Measurements from ENCODE around the gene TLX2.

Gene TLX2

DNA sequence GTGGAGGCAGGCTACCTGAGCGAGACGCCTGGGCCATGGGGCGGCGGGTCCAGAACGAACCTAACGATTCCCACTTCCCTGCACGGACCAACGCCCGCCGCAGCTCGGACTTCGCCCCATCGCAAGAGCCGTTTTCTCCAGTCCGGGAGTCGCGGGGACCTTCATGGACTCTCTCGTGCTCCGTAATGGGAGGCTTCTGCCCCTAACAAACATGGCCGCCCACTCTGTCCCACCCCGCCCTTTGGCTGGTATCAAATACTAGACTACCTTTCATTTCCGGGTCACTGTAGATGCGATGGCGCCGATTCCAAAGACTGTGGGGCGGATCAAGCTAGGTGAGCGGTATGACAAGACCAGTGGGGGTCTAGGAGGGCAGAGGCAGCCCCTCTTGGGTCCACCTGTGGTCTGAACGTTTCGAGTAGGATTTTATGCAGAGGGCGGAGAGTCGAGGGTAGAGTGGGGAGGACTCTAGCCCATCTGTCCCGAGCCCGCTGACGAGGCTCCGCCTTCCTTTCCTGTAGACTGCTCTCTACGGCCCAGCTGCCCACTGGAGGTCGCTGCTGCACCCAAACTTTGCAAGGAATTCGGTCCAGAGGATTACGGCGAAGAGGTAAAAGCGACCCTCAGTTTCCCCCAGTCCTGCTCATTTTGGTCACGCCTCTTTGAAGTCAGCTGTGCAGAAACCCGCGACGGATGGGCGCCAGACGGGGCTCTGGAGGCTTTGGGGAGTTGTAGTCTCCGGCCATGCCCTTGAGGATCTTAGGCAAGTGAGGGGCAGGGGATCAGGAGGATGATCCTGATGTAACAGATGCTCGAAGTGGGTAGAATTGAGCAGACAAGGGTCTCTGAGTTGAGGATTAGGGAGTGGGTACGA is 31.2 kb upstream of the TLX2 start, which contains the start of the genes CCDC142 and TTC31 (continued):
- TF ChIP-seq PRDM2 (tag by site-specific recombination; IDR thresholded peaks at IDR 0.05; ENCODE audit: borderline replicate concordance): no peak
- no peak for TF ChIP-seq PRDM6 (tag by site-specific recombination; IDR thresholded peaks at IDR 0.05)
- TF ChIP-seq, protein P1, sequence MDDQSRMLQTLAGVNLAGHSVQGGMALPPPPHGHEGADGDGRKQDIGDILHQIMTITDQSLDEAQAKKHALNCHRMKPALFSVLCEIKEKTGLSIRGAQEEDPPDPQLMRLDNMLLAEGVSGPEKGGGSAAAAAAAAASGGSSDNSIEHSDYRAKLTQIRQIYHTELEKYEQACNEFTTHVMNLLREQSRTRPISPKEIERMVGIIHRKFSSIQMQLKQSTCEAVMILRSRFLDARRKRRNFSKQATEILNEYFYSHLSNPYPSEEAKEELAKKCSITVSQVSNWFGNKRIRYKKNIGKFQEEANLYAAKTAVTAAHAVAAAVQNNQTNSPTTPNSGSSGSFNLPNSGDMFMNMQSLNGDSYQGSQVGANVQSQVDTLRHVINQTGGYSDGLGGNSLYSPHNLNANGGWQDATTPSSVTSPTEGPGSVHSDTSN (CRISPR knock-in tag; IDR thresholded peaks at IDR 0.05): no peak
- TF ChIP-seq, protein P2, sequence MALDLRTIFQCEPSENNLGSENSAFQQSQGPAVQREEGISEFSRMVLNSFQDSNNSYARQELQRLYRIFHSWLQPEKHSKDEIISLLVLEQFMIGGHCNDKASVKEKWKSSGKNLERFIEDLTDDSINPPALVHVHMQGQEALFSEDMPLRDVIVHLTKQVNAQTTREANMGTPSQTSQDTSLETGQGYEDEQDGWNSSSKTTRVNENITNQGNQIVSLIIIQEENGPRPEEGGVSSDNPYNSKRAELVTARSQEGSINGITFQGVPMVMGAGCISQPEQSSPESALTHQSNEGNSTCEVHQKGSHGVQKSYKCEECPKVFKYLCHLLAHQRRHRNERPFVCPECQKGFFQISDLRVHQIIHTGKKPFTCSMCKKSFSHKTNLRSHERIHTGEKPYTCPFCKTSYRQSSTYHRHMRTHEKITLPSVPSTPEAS (tag by site-specific recombination; IDR thresholded peaks at IDR 0.05): no peak; the same call in 1 of the 2 replicates
- TF ChIP-seq ZNF155 (tag by site-specific recombination; IDR thresholded peaks at IDR 0.05): no peak
- no peak for TF ChIP-seq ZFP41 (tag by site-specific recombination; IDR thresholded peaks at IDR 0.05; ENCODE audit: borderline replicate concordance)
- no peak for TF ChIP-seq ZNF302 (tag by site-specific recombination; IDR thresholded peaks at IDR 0.05; ENCODE audit: low read depth)
- no peak for TF ChIP-seq ZNF449 (tag by site-specific recombination; IDR thresholded peaks at IDR 0.05)
- no peak for TF ChIP-seq ZNF292 (tag by site-specific recombination; IDR thresholded peaks at IDR 0.05; ENCODE audit: borderline replicate concordance, low read depth)
- TF ChIP-seq ZNF658 (tag by site-specific recombination; IDR thresholded peaks at IDR 0.05): no peak
- TF ChIP-seq, protein P3, sequence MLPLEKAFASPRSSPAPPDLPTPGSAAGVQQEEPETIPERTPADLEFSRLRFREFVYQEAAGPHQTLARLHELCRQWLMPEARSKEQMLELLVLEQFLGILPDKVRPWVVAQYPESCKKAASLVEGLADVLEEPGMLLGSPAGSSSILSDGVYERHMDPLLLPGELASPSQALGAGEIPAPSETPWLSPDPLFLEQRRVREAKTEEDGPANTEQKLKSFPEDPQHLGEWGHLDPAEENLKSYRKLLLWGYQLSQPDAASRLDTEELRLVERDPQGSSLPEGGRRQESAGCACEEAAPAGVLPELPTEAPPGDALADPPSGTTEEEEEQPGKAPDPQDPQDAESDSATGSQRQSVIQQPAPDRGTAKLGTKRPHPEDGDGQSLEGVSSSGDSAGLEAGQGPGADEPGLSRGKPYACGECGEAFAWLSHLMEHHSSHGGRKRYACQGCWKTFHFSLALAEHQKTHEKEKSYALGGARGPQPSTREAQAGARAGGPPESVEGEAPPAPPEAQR (tag by site-specific recombination; IDR thresholded peaks at IDR 0.05): no peak
- peak; percentile 22; the same call in 1 of the 2 replicates for TF ChIP-seq ZNF324 (tag by site-specific recombination; IDR thresholded peaks at IDR 0.05)
- TF ChIP-seq RBAK (tag by site-specific recombination; IDR thresholded peaks at IDR 0.05): no peak
- no peak for TF ChIP-seq GFI1B (tag by site-specific recombination; IDR thresholded peaks at IDR 0.05)
- TF ChIP-seq ZNF23 (tag by site-specific recombination; IDR thresholded peaks at IDR 0.05; ENCODE audit: borderline replicate concordance): no peak
- no peak for TF ChIP-seq ZNF169 (tag by site-specific recombination; IDR thresholded peaks at IDR 0.05)
- TF ChIP-seq ZBTB8A (tag by site-specific recombination; IDR thresholded peaks at IDR 0.05): peak; percentile 78
- TF ChIP-seq ZFP69B (tag by site-specific recombination; IDR thresholded peaks at IDR 0.05): peak; percentile 9; the same call in 1 of the 2 replicates
- TF ChIP-seq, protein P4, sequence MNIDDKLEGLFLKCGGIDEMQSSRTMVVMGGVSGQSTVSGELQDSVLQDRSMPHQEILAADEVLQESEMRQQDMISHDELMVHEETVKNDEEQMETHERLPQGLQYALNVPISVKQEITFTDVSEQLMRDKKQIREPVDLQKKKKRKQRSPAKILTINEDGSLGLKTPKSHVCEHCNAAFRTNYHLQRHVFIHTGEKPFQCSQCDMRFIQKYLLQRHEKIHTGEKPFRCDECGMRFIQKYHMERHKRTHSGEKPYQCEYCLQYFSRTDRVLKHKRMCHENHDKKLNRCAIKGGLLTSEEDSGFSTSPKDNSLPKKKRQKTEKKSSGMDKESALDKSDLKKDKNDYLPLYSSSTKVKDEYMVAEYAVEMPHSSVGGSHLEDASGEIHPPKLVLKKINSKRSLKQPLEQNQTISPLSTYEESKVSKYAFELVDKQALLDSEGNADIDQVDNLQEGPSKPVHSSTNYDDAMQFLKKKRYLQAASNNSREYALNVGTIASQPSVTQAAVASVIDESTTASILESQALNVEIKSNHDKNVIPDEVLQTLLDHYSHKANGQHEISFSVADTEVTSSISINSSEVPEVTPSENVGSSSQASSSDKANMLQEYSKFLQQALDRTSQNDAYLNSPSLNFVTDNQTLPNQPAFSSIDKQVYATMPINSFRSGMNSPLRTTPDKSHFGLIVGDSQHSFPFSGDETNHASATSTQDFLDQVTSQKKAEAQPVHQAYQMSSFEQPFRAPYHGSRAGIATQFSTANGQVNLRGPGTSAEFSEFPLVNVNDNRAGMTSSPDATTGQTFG (tag by site-specific recombination; IDR thresholded peaks at IDR 0.05; ENCODE audit: borderline replicate concordance): no peak
- no peak for TF ChIP-seq MYNN (tag by site-specific recombination; IDR thresholded peaks at IDR 0.05; ENCODE audit: borderline replicate concordance)
- TF ChIP-seq TCF7L2 (IDR thresholded peaks at IDR 0.05; ENCODE audit: borderline replicate concordance, low read depth, low read length): no peak
- no peak for TF ChIP-seq ZNF221 (tag by site-specific recombination; IDR thresholded peaks at IDR 0.05; ENCODE audit: borderline replicate concordance)

Measured in HEK293 (cell line).